Liver (tissue), 9 donors: ENCODE results near the gene CSRP1. TPM values are rescaled to one million over a fixed set of nuclear protein-coding genes. Genes with fewer than 3 reads are reported as not detected.

Experiments used
- DNase-seq: peaks from one replicate; pipeline ENCODE4 v3.0.0-alpha.2; 2017; ENCODE audit warnings: low spot score
- H3K27ac ChIP-seq, 2 donors: one replicate each; pipeline ENCODE4 v1.7.0; 2013; ENCODE audit warnings: inconsistent platforms in 2 of 2, low read length in 2 of 2, control low read depth in 1 of 2, low read depth in 1 of 2, mild to moderate bottlenecking in 1 of 2
- H3K27me3 ChIP-seq, 4 donors: one replicate each; pipeline versions ENCODE4 v1.6.1 to v1.7.0; 2013; ENCODE audit warnings: low read length in 3 of 4, inconsistent platforms in 1 of 4, mild to moderate bottlenecking in 1 of 4, moderate library complexity in 1 of 4; ENCODE audit not compliant: control insufficient read depth in 4 of 4, insufficient read depth in 4 of 4
- H3K36me3 ChIP-seq, 4 donors: one replicate each; pipeline versions ENCODE4 v1.6.1 to v1.7.0; 2013; ENCODE audit warnings: low read length in 3 of 4, mild to moderate bottlenecking in 3 of 4, low read depth in 1 of 4, moderate library complexity in 1 of 4; ENCODE audit not compliant: control insufficient read depth in 4 of 4, insufficient read depth in 3 of 4
- H3K4me1 ChIP-seq, 4 donors: one replicate each; pipeline versions ENCODE4 v1.6.1 to v1.7.0; 2013; ENCODE audit warnings: low read length in 3 of 4, mild to moderate bottlenecking in 3 of 4, moderate library complexity in 1 of 4; ENCODE audit not compliant: control insufficient read depth in 4 of 4, insufficient read depth in 4 of 4
- H3K4me3 ChIP-seq, 3 donors: one replicate each; pipeline versions ENCODE4 v1.6.1 to v1.7.0; 2013; ENCODE audit warnings: low read length in 3 of 3, control low read depth in 1 of 3, low read depth in 1 of 3, mild to moderate bottlenecking in 1 of 3
- H3K9ac ChIP-seq, 2 donors: one replicate each; pipeline ENCODE4 v1.7.0; 2013; ENCODE audit warnings: low read length in 2 of 2, mild to moderate bottlenecking in 2 of 2, moderate library complexity in 2 of 2, control low read depth in 1 of 2, low read depth in 1 of 2
- H3K9me3 ChIP-seq, 4 donors: one replicate each; pipeline versions ENCODE4 v1.6.1 to v1.7.0; 2013; ENCODE audit warnings: low read length in 3 of 4; ENCODE audit not compliant: control insufficient read depth in 4 of 4
- EGR1 ChIP-seq, 2 donors: IDR thresholded peaks; 2 replicates each; pipeline ENCODE4 v1.6.1; 2016 to 2018; ENCODE audit warnings: antibody characterized with exemption in 2 of 2, low read depth in 2 of 2
- FOXA1 ChIP-seq: IDR thresholded peaks from 2 replicates; pipeline ENCODE4 v1.6.1; 2016; ENCODE audit warnings: antibody characterized with exemption
- HNF4A ChIP-seq, 2 donors: conservative IDR thresholded peaks; 2 replicates each; pipeline ENCODE4 v1.6.1; 2016; ENCODE audit warnings: antibody characterized with exemption in 2 of 2, mild to moderate bottlenecking in 2 of 2
- NR2F2 ChIP-seq: IDR thresholded peaks from 2 replicates; pipeline ENCODE4 v1.6.1; 2016; ENCODE audit warnings: antibody characterized with exemption
- RAD21 ChIP-seq, 2 donors: IDR thresholded peaks; 2 replicates each; pipeline ENCODE4 v1.6.1; 2016; ENCODE audit warnings: antibody characterized with exemption in 2 of 2, mild to moderate bottlenecking in 2 of 2
- RXRA ChIP-seq, 2 donors: IDR thresholded peaks; 2 replicates each; pipeline ENCODE4 v1.6.1; 2017 to 2018; ENCODE audit warnings: antibody characterized with exemption in 2 of 2, mild to moderate bottlenecking in 1 of 2
- SP1 ChIP-seq: IDR thresholded peaks from 2 replicates; pipeline ENCODE4 v1.6.1; 2018; ENCODE audit warnings: antibody characterized with exemption, mild to moderate bottlenecking
- WGBS: extraction: QIAGEN DNeasy Blood & Tissue Kit; methylation state at CpG from one replicate; pipeline ENCODE4 v1.1.7; 2013; 5-methylcytosine and 5-hydroxymethylcytosine counted together
- polyA plus RNA-seq, 2 donors: library from polyadenylated mRNA; stranded (reverse) in 1 of 2; unstranded in 1 of 2; fragments of 200-250 nt in 1 of 2; fragments of >200 nt in 1 of 2; fragmentation: Nextera tagmentation in 1 of 2; extraction: Ambion mirVana in 1 of 2; gene quantifications; one replicate each; pipeline versions ENCODE4 v1.2.1 to v1.2.3, GENCODE V29; 2013 to 2015
- total RNA-seq, 2 donors: library from RNA; depleted of rRNA; stranded (reverse); fragments of >200 nt; gene quantifications; one replicate each; pipeline ENCODE4 v1.2.3, GENCODE V29; 2014
- TF ChIP-seq, protein P1 (sequence below): IDR thresholded peaks from 2 replicates; pipeline ENCODE4 v1.6.1; 2016; ENCODE audit warnings: antibody characterized with exemption, mild to moderate bottlenecking
- TF ChIP-seq, protein P2 (sequence below): IDR thresholded peaks from 2 replicates; pipeline ENCODE4 v1.6.1; 2016; ENCODE audit warnings: antibody characterized with exemption
- TF ChIP-seq, protein P3 (sequence below): fragments of 150-350 bp; IDR thresholded peaks from 2 replicates; pipeline ENCODE4 v1.5.1; 2017; ENCODE audit warnings: improper control_type of control experiment, low read depth, low read length; ENCODE audit not compliant: missing input control
- TF ChIP-seq, protein P4 (sequence below): IDR thresholded peaks from 2 replicates; pipeline ENCODE4 v1.6.1; 2016; ENCODE audit warnings: antibody characterized with exemption
- TF ChIP-seq, protein P5 (sequence below): IDR thresholded peaks from 2 replicates; pipeline ENCODE4 v1.6.1; 2016; ENCODE audit warnings: antibody characterized with exemption
- donor health status: healthy.
- donor health status: healthy.
- donor health status: healthy.
- donor health status: healthy.
- donor health status: healthy.

CSRP1 gene
- total and polyA plus RNA-seq, 4 donors = 42.7 to 96.9 (median 68.3) TPM

DNA sequence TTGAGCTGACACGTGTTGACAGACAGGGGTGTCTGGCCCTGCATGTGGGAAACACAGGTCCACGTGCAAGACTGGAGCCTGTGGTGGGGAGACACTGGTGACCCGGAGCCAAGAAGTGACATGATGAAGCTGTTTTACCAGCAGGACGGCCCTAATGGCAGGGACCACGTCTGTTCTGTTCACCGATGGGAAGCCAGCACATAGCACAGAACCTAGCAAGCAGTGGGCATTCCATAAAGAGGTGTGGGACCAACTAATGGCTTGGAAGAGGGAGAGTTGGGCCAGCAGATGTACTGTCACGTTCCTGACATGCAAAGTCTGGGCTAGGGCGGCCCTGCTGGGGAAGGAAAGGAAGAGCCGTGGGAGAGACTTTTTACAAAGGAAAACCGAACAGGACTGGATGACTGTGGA is 47.3 kb upstream of the CSRP1 start:
- Histone ChIP-seq H3K9me3 (no peaks in the 10 kb centered on the region), H3K4me3 (no peak overlapping the region), H3K27me3 (no peaks in the 10 kb centered on the region), H3K4me1 (no peaks in the 10 kb centered on the region), H3K36me3 (no peaks in the 10 kb centered on the region), H3K9ac (no peak overlapping the region), H3K27ac (no peak overlapping the region)
- no peak for DNase-seq
- TF ChIP-seq RAD21 (IDR thresholded peaks at IDR 0.05) (no peak), FOXA1 (no peak)
- 78% methylated on average over 10 of the region's 10 CpGs for WGBS

DNA sequence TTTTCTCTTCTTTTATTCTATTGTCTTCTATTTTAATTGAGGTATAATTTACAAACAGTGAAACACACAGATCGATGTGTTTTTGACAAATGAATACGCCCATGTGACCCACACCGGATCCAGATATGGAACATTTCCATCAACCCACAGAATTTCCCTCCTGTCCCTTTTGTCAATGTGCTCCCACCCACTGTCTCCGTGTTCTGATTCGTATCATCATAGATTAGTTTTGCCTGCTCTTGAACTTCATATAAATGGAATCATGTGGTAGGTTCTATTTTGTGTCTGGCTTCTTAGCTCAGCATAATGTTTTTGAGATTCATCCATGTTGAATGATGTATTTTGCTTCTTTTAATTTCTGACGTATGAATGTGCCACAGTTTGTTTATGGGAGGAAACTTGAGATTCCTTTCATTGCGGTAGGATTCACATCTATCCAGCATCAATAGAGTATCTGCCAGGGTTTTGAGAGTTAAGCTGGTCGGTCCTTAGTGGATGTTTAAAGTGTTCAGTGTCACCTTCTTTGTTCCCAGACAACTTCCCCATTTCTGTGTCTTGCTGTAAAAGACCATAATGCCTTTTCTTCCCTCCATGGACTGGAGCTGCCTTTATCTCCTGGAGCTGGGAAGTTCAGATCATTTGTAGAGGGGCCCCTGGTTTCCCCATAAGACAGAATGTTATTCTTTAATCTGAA is 46.7 kb upstream of the CSRP1 start:
- no peak overlapping the region for H3K9ac ChIP-seq
- TF ChIP-seq, protein P1, sequence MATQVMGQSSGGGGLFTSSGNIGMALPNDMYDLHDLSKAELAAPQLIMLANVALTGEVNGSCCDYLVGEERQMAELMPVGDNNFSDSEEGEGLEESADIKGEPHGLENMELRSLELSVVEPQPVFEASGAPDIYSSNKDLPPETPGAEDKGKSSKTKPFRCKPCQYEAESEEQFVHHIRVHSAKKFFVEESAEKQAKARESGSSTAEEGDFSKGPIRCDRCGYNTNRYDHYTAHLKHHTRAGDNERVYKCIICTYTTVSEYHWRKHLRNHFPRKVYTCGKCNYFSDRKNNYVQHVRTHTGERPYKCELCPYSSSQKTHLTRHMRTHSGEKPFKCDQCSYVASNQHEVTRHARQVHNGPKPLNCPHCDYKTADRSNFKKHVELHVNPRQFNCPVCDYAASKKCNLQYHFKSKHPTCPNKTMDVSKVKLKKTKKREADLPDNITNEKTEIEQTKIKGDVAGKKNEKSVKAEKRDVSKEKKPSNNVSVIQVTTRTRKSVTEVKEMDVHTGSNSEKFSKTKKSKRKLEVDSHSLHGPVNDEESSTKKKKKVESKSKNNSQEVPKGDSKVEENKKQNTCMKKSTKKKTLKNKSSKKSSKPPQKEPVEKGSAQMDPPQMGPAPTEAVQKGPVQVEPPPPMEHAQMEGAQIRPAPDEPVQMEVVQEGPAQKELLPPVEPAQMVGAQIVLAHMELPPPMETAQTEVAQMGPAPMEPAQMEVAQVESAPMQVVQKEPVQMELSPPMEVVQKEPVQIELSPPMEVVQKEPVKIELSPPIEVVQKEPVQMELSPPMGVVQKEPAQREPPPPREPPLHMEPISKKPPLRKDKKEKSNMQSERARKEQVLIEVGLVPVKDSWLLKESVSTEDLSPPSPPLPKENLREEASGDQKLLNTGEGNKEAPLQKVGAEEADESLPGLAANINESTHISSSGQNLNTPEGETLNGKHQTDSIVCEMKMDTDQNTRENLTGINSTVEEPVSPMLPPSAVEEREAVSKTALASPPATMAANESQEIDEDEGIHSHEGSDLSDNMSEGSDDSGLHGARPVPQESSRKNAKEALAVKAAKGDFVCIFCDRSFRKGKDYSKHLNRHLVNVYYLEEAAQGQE = no peak
- TF ChIP-seq HNF4A (conservative IDR thresholded peaks at IDR 0.05) (no peak), RXRA (IDR thresholded peaks at IDR 0.05) (no peak)
- TF ChIP-seq, protein P2, sequence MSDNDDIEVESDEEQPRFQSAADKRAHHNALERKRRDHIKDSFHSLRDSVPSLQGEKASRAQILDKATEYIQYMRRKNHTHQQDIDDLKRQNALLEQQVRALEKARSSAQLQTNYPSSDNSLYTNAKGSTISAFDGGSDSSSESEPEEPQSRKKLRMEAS = no peak
- TF ChIP-seq, protein P3, sequence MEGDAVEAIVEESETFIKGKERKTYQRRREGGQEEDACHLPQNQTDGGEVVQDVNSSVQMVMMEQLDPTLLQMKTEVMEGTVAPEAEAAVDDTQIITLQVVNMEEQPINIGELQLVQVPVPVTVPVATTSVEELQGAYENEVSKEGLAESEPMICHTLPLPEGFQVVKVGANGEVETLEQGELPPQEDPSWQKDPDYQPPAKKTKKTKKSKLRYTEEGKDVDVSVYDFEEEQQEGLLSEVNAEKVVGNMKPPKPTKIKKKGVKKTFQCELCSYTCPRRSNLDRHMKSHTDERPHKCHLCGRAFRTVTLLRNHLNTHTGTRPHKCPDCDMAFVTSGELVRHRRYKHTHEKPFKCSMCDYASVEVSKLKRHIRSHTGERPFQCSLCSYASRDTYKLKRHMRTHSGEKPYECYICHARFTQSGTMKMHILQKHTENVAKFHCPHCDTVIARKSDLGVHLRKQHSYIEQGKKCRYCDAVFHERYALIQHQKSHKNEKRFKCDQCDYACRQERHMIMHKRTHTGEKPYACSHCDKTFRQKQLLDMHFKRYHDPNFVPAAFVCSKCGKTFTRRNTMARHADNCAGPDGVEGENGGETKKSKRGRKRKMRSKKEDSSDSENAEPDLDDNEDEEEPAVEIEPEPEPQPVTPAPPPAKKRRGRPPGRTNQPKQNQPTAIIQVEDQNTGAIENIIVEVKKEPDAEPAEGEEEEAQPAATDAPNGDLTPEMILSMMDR = no peak
- TF ChIP-seq, protein P4, sequence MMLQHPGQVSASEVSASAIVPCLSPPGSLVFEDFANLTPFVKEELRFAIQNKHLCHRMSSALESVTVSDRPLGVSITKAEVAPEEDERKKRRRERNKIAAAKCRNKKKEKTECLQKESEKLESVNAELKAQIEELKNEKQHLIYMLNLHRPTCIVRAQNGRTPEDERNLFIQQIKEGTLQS = no peak
- no peak overlapping the region for H3K4me3 ChIP-seq
- H3K36me3 ChIP-seq = no peaks in the 10 kb centered on the region
- no peaks in the 10 kb centered on the region for H3K4me1 ChIP-seq
- 78% methylated on average over 8 of the region's 8 CpGs for WGBS
- DNase-seq = no peak
- no peak overlapping the region for H3K27ac ChIP-seq
- no peaks in the 10 kb centered on the region for H3K9me3 ChIP-seq
- no peaks in the 10 kb centered on the region for H3K27me3 ChIP-seq

DNA sequence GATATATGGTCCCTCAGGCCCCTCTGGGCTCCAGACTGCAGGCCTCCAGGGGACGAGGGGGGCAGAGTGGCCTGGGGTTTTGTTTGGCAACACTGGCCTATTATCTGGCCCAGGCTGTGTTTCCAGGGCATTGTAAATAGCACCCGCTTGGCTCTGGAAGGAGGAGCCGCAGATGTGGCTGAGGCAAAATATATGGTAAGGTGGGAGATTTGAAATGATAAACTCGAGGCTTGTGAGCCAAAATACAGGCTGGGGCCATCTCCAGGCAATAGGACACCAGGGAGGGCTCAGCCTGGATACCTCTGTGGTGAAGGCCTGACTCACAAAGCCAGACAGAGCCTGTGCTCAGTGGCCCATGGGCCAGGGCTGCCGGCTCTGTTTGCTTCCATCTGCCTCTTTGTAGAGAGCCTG is 46.0 kb upstream of the CSRP1 start:
- Histone ChIP-seq H3K27me3 (no peaks in the 10 kb centered on the region), H3K4me1 (no peaks in the 10 kb centered on the region), H3K4me3 (no peak overlapping the region), H3K9me3 (no peaks in the 10 kb centered on the region), H3K9ac (no peak overlapping the region), H3K36me3 (no peaks in the 10 kb centered on the region), H3K27ac (no peak overlapping the region)
- WGBS = 81% methylated on average over 5 of the region's 5 CpGs
- no peak for DNase-seq
- TF ChIP-seq RXRA (IDR thresholded peaks at IDR 0.05) (no peak), EGR1 (IDR thresholded peaks at IDR 0.05; ENCODE audit: low read depth in 2 of 2) (no peak), SP1 (no peak), NR2F2 (no peak), HNF4A (conservative IDR thresholded peaks at IDR 0.05) (no peak), FOXA1 (no peak)
- TF ChIP-seq, protein P1 = no peak
- TF ChIP-seq, protein P5, sequence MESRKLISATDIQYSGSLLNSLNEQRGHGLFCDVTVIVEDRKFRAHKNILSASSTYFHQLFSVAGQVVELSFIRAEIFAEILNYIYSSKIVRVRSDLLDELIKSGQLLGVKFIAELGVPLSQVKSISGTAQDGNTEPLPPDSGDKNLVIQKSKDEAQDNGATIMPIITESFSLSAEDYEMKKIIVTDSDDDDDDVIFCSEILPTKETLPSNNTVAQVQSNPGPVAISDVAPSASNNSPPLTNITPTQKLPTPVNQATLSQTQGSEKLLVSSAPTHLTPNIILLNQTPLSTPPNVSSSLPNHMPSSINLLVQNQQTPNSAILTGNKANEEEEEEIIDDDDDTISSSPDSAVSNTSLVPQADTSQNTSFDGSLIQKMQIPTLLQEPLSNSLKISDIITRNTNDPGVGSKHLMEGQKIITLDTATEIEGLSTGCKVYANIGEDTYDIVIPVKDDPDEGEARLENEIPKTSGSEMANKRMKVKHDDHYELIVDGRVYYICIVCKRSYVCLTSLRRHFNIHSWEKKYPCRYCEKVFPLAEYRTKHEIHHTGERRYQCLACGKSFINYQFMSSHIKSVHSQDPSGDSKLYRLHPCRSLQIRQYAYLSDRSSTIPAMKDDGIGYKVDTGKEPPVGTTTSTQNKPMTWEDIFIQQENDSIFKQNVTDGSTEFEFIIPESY = no peak
